Activated effector memory CD4-positive, alpha-beta T cell treated with Interleukin-2 at 50 U/mL for 16 hours (primary cell): ENCODE measurements around the gene LYPLAL1.
A peak's percentile ranks its signal among the peaks of the same experiment; 100 is the strongest.

Experiments used
- DNase-seq: peaks from one replicate; pipeline ENCODE4 v3.0.0-alpha.2; 2020

Gene LYPLAL1

GRCh38 chr1:219173758-219174459 is at the start of gene LYPLAL1:
TSS of gene LYPLAL1 (plus strand) at chr1:219173878. CDS start at chr1:219173891, 13 bp downstream.
- peak; percentile 83 for DNase-seq

GRCh38 chr1:219124163-219124562 is 49.5 kb upstream of the LYPLAL1 start:
- no peak for DNase-seq

- no peak for DNase-seq
These were observed 48.3 kb upstream of the LYPLAL1 start for GRCh38 chr1:219125342-219125741.

GRCh38 chr1:219126377-219126776 is 47.3 kb upstream of the LYPLAL1 start:
- DNase-seq: no peak

GRCh38 chr1:219128957-219129356 is 44.7 kb upstream of the LYPLAL1 start:
- no peak for DNase-seq

- DNase-seq: no peak
These were observed 43.2 kb upstream of the LYPLAL1 start for GRCh38 chr1:219130366-219130935.

- no peak for DNase-seq
These were observed 40.7 kb upstream of the LYPLAL1 start for GRCh38 chr1:219132939-219133338.

GRCh38 chr1:219138747-219139146 is 34.9 kb upstream of the LYPLAL1 start:
- DNase-seq: no peak

- DNase-seq: no peak
These were observed 33.3 kb upstream of the LYPLAL1 start for GRCh38 chr1:219140303-219140877.

GRCh38 chr1:219143735-219144134 is 29.9 kb upstream of the LYPLAL1 start:
- DNase-seq: no peak

GRCh38 chr1:219144658-219145315 is 28.9 kb upstream of the LYPLAL1 start:
- no peak for DNase-seq

GRCh38 chr1:219147571-219148019 is 26.1 kb upstream of the LYPLAL1 start:
- DNase-seq: no peak

- DNase-seq: no peak
These were observed 24.6 kb upstream of the LYPLAL1 start for GRCh38 chr1:219149009-219149577.

- DNase-seq: no peak
These were observed 23.7 kb upstream of the LYPLAL1 start for GRCh38 chr1:219149953-219150352.

GRCh38 chr1:219150913-219151312 is 22.8 kb upstream of the LYPLAL1 start:
- DNase-seq: no peak

GRCh38 chr1:219151467-219151866 is 22.2 kb upstream of the LYPLAL1 start:
- no peak for DNase-seq

- DNase-seq: no peak
These were observed 20.9 kb upstream of the LYPLAL1 start for GRCh38 chr1:219152751-219153150.

- no peak for DNase-seq
These were observed 20.0 kb upstream of the LYPLAL1 start for GRCh38 chr1:219153723-219154122.

GRCh38 chr1:219155135-219155534 is 18.5 kb upstream of the LYPLAL1 start:
- no peak for DNase-seq

- no peak for DNase-seq
These were observed 13.6 kb upstream of the LYPLAL1 start for GRCh38 chr1:219159946-219160645.

- DNase-seq: no peak
These were observed 12.7 kb upstream of the LYPLAL1 start for GRCh38 chr1:219160967-219161366.

GRCh38 chr1:219161371-219161770 is 12.3 kb upstream of the LYPLAL1 start:
- DNase-seq: no peak
